Measurements from ENCODE around the gene CDK2.
"Not testable (repeated sequence)": the region's sequence is repeated elsewhere in the genome, so short reads cannot be mapped to it uniquely, and the experiment has no call there.

Gene CDK2

GRCh38 chr12:55985341-55985740, 18.7 kb downstream of the CDK2 start:
- peaks cover 17% of the 10 kb centered on the region for H3K36me3 ChIP-seq (ENCODE audit: control insufficient read depth, low read depth, low read length)
- no peak overlapping the region for H3K27ac ChIP-seq (ENCODE audit: low read length)
- no peak overlapping the region for H3K4me3 ChIP-seq (ENCODE audit: low read length)
- H3K9ac ChIP-seq (ENCODE audit: low read length) = no peak overlapping the region
- no peaks in the 10 kb centered on the region for H3K27me3 ChIP-seq (ENCODE audit: control insufficient read depth, insufficient read depth, low read length)
- H3K9me3 ChIP-seq (ENCODE audit: control insufficient read depth, low read depth, low read length) = no peaks in the 10 kb centered on the region
- H3K4me1 ChIP-seq (ENCODE audit: control insufficient read depth, low read depth, low read length) = no peaks in the 10 kb centered on the region

- not testable (repeated sequence) for H3K27me3 ChIP-seq (ENCODE audit: control insufficient read depth, insufficient read depth, low read length); H3K4me1 ChIP-seq (ENCODE audit: control insufficient read depth, low read depth, low read length); H3K9ac ChIP-seq (ENCODE audit: low read length); H3K9me3 ChIP-seq (ENCODE audit: control insufficient read depth, low read depth, low read length); H3K4me3 ChIP-seq (ENCODE audit: low read length); H3K27ac ChIP-seq (ENCODE audit: low read length)
- peaks cover 19% of the 10 kb centered on the region for H3K36me3 ChIP-seq (ENCODE audit: control insufficient read depth, low read depth, low read length)
These were observed 19.3 kb downstream of the CDK2 start for GRCh38 chr12:55985976-55986375.

GRCh38 chr12:55991110-55991509, 24.5 kb downstream of the CDK2 start:
- H3K9ac ChIP-seq (ENCODE audit: low read length) = no peak overlapping the region
- H3K27me3 ChIP-seq (ENCODE audit: control insufficient read depth, insufficient read depth, low read length) = no peaks in the 10 kb centered on the region
- no peaks in the 10 kb centered on the region for H3K9me3 ChIP-seq (ENCODE audit: control insufficient read depth, low read depth, low read length)
- H3K36me3 ChIP-seq (ENCODE audit: control insufficient read depth, low read depth, low read length) = peaks cover 44% of the 10 kb centered on the region
- no peak overlapping the region for H3K4me3 ChIP-seq (ENCODE audit: low read length)
- H3K27ac ChIP-seq (ENCODE audit: low read length) = no peak overlapping the region
- H3K4me1 ChIP-seq (ENCODE audit: control insufficient read depth, low read depth, low read length) = no peaks in the 10 kb centered on the region

GRCh38 chr12:55993230-55993853, 26.7 kb downstream of the CDK2 start:
- no peaks in the 10 kb centered on the region for H3K9me3 ChIP-seq (ENCODE audit: control insufficient read depth, low read depth, low read length)
- no peak overlapping the region for H3K4me3 ChIP-seq (ENCODE audit: low read length)
- H3K27me3 ChIP-seq (ENCODE audit: control insufficient read depth, insufficient read depth, low read length) = no peaks in the 10 kb centered on the region
- no peaks in the 10 kb centered on the region for H3K4me1 ChIP-seq (ENCODE audit: control insufficient read depth, low read depth, low read length)
- no peak overlapping the region for H3K9ac ChIP-seq (ENCODE audit: low read length)
- H3K27ac ChIP-seq (ENCODE audit: low read length) = no peak overlapping the region
- peaks cover 44% of the 10 kb centered on the region for H3K36me3 ChIP-seq (ENCODE audit: control insufficient read depth, low read depth, low read length)

GRCh38 chr12:55995366-55995765, 28.7 kb downstream of the CDK2 start:
- Histone ChIP-seq H3K36me3 (ENCODE audit: control insufficient read depth, low read depth, low read length) (peaks cover 35% of the 10 kb centered on the region), H3K27ac (ENCODE audit: low read length) (no peak overlapping the region), H3K9ac (ENCODE audit: low read length) (no peak overlapping the region), H3K9me3 (ENCODE audit: control insufficient read depth, low read depth, low read length) (no peaks in the 10 kb centered on the region), H3K4me1 (ENCODE audit: control insufficient read depth, low read depth, low read length) (no peaks in the 10 kb centered on the region), H3K27me3 (ENCODE audit: control insufficient read depth, insufficient read depth, low read length) (no peaks in the 10 kb centered on the region), H3K4me3 (ENCODE audit: low read length) (no peak overlapping the region)

- Histone ChIP-seq H3K4me1 (ENCODE audit: control insufficient read depth, low read depth, low read length) (no peaks in the 10 kb centered on the region), H3K9ac (ENCODE audit: low read length) (no peak overlapping the region), H3K27me3 (ENCODE audit: control insufficient read depth, insufficient read depth, low read length) (no peaks in the 10 kb centered on the region), H3K9me3 (ENCODE audit: control insufficient read depth, low read depth, low read length) (no peaks in the 10 kb centered on the region), H3K36me3 (ENCODE audit: control insufficient read depth, low read depth, low read length) (peaks cover 26% of the 10 kb centered on the region), H3K4me3 (ENCODE audit: low read length) (peak overlapping the region; percentile 83), H3K27ac (ENCODE audit: low read length) (peak overlapping the region; percentile 67)
These were observed 29.6 kb downstream of the CDK2 start for GRCh38 chr12:55996201-55996714.

GRCh38 chr12:55996715-55997534, 30.3 kb downstream of the CDK2 start, which contains the start of gene SUOX:
Gene SUOX (plus strand): TSS chr12:55997276. CDS start chr12:56002222, 4,946 bp downstream.
- H3K4me1 ChIP-seq (ENCODE audit: control insufficient read depth, low read depth, low read length) = no peaks in the 10 kb centered on the region
- H3K27ac ChIP-seq (ENCODE audit: low read length) = peak within 1 kb of the TSS; percentile 67
- no peaks in the 10 kb centered on the region for H3K9me3 ChIP-seq (ENCODE audit: control insufficient read depth, low read depth, low read length)
- H3K36me3 ChIP-seq (ENCODE audit: control insufficient read depth, low read depth, low read length) = peaks cover 21% of the 10 kb centered on the region
- H3K9ac ChIP-seq (ENCODE audit: low read length) = peak within 1 kb of the TSS; percentile 78
- peak within 1 kb of the TSS; percentile 83 for H3K4me3 ChIP-seq (ENCODE audit: low read length)
- no peaks in the 10 kb centered on the region for H3K27me3 ChIP-seq (ENCODE audit: control insufficient read depth, insufficient read depth, low read length)

- Histone ChIP-seq H3K36me3 (ENCODE audit: control insufficient read depth, low read depth, low read length) (peaks cover 16% of the 10 kb centered on the region), H3K4me1 (ENCODE audit: control insufficient read depth, low read depth, low read length) (no peaks in the 10 kb centered on the region), H3K27ac (ENCODE audit: low read length) (peak overlapping the region; percentile 25), H3K27me3 (ENCODE audit: control insufficient read depth, insufficient read depth, low read length) (no peaks in the 10 kb centered on the region), H3K9ac (ENCODE audit: low read length) (peak overlapping the region; percentile 78), H3K4me3 (ENCODE audit: low read length) (peak overlapping the region; percentile 83), H3K9me3 (ENCODE audit: control insufficient read depth, low read depth, low read length) (no peaks in the 10 kb centered on the region)
These were observed 30.9 kb downstream of the CDK2 start for GRCh38 chr12:55997535-55997859.

GRCh38 chr12:55999522-55999921, 32.9 kb downstream of the CDK2 start:
- not testable (repeated sequence) for H3K4me3 ChIP-seq (ENCODE audit: low read length); H3K4me1 ChIP-seq (ENCODE audit: control insufficient read depth, low read depth, low read length); H3K27me3 ChIP-seq (ENCODE audit: control insufficient read depth, insufficient read depth, low read length); H3K9me3 ChIP-seq (ENCODE audit: control insufficient read depth, low read depth, low read length); H3K27ac ChIP-seq (ENCODE audit: low read length); H3K9ac ChIP-seq (ENCODE audit: low read length)
- H3K36me3 ChIP-seq (ENCODE audit: control insufficient read depth, low read depth, low read length) = peaks cover 10% of the 10 kb centered on the region

GRCh38 chr12:55999999-56000540, 33.4 kb downstream of the CDK2 start:
- H3K9me3 ChIP-seq (ENCODE audit: control insufficient read depth, low read depth, low read length); H3K4me1 ChIP-seq (ENCODE audit: control insufficient read depth, low read depth, low read length); H3K4me3 ChIP-seq (ENCODE audit: low read length): not testable (repeated sequence)

GRCh38 chr12:56001487-56002100, 35.0 kb downstream of the CDK2 start:
- Histone ChIP-seq H3K9me3 (ENCODE audit: control insufficient read depth, low read depth, low read length) (no peaks in the 10 kb centered on the region), H3K27me3 (ENCODE audit: control insufficient read depth, insufficient read depth, low read length) (no peaks in the 10 kb centered on the region), H3K4me3 (ENCODE audit: low read length) (no peak overlapping the region), H3K9ac (ENCODE audit: low read length) (no peak overlapping the region), H3K36me3 (ENCODE audit: control insufficient read depth, low read depth, low read length) (peaks cover 13% of the 10 kb centered on the region), H3K4me1 (ENCODE audit: control insufficient read depth, low read depth, low read length) (no peaks in the 10 kb centered on the region), H3K27ac (ENCODE audit: low read length) (no peak overlapping the region)

More at GRCh38 chr12:55999999-56000540, 33.4 kb downstream of the CDK2 start:
- not testable (repeated sequence) for H3K27ac ChIP-seq (ENCODE audit: low read length); H3K27me3 ChIP-seq (ENCODE audit: control insufficient read depth, insufficient read depth, low read length); H3K9ac ChIP-seq (ENCODE audit: low read length)
- H3K36me3 ChIP-seq (ENCODE audit: control insufficient read depth, low read depth, low read length) = peaks cover 13% of the 10 kb centered on the region

Measured in iPS-18a (cell line).